AG04450 (cell line): ENCODE results near the gene SEC24A. TPM values are rescaled to one million over a fixed set of nuclear protein-coding genes. Genes with fewer than 3 reads are reported as not detected.
A peak's percentile ranks its signal among the peaks of the same experiment; 100 is the strongest.

Source experiments
- CTCF ChIA-PET: fragments of 300-600, 350-600 bp; formaldehyde crosslinking; extraction: SDS; loops from one replicate; lab custom pipeline; 2022; ENCODE audit warnings: antibody characterized with exemption, inconsistent platforms; lab: Charles Lee
- POLR2A ChIA-PET: fragments of 350-600 bp; formaldehyde crosslinking; extraction: SDS; loops from one replicate; lab custom pipeline; 2021; ENCODE audit warnings: antibody characterized with exemption, inconsistent platforms; lab: Yijun Ruan, JAX
- DNase-seq: peaks from one replicate; pipeline ENCODE4 v3.0.0-alpha.2; 2011; ENCODE audit warnings: low read depth, low spot score
- H3K27ac ChIP-seq: one replicate; pipeline ENCODE4 v1.5.1; 2012; ENCODE audit warnings: low read depth, low read length, control low read depth
- H3K27me3 ChIP-seq: one replicate; pipeline ENCODE4 v1.6.0; 2012; ENCODE audit warnings: low read length; ENCODE audit not compliant: control insufficient read depth, insufficient read depth
- H3K4me3 ChIP-seq: 2 replicates; pipeline ENCODE4 v1.5.1; 2011; ENCODE audit warnings: mild to moderate bottlenecking, low read depth, low read length, control low read depth
- H3K9me3 ChIP-seq: 2 replicates; pipeline ENCODE4 v1.5.1; 2012; ENCODE audit warnings: low read length; ENCODE audit not compliant: control insufficient read depth, insufficient read depth
- polyA plus RNA-seq: library from polyadenylated mRNA; depleted of rRNA; stranded (reverse); fragments of >200 nt; gene quantifications from 2 replicates; pipeline ENCODE4 v1.2.3, GENCODE V29; 2011
- TF ChIP-seq, protein P1 (sequence below): IDR thresholded peaks from 2 replicates; pipeline ENCODE4 v1.5.1; 2011; ENCODE audit warnings: low read depth, low read length, control low read depth, inconsistent platforms

SEC24A gene
- polyA plus RNA-seq, 1 experiment, result 46.7 TPM

- Histone ChIP-seq H3K4me3 (no peak overlapping the region), H3K9me3 (no peaks in the 10 kb centered on the region; the same call in 1 of the 2 replicates), H3K27ac (no peak overlapping the region), H3K27me3 (no peaks in the 10 kb centered on the region)
- TF ChIP-seq, protein P1, sequence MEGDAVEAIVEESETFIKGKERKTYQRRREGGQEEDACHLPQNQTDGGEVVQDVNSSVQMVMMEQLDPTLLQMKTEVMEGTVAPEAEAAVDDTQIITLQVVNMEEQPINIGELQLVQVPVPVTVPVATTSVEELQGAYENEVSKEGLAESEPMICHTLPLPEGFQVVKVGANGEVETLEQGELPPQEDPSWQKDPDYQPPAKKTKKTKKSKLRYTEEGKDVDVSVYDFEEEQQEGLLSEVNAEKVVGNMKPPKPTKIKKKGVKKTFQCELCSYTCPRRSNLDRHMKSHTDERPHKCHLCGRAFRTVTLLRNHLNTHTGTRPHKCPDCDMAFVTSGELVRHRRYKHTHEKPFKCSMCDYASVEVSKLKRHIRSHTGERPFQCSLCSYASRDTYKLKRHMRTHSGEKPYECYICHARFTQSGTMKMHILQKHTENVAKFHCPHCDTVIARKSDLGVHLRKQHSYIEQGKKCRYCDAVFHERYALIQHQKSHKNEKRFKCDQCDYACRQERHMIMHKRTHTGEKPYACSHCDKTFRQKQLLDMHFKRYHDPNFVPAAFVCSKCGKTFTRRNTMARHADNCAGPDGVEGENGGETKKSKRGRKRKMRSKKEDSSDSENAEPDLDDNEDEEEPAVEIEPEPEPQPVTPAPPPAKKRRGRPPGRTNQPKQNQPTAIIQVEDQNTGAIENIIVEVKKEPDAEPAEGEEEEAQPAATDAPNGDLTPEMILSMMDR, result no peak
- DNase-seq, result no peak
- ChIA-PET CTCF (no interaction called here), POLR2A (no interaction called here)
These were observed 11.4 kb upstream of the SEC24A start for GRCh38 chr5:134637116-134637721.

DNA sequence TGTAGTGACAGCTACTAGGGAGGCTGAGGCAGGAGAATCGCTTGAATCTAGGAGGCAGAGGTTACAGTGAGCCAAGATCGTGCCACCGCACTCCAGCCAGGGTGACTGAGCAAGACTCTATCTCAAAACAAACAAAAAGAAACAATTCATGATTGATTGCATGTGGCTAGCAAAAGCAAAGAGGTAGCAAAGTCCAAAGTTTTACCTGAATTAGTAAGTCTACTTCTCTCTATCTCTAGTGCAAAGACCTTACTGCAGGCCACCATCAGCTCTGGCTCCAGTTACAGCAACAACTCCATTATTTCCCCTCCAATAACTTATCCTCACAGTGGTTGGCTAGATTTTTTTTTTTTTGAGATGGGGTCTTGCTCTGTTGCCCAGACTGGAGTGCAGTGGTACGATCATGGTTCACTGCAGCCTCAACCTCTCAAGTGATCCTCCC, 9.8 kb upstream of the SEC24A start:
- ChIA-PET POLR2A (interaction anchor here (0.7 kb wide), 1 partner anchor 1901 kb away, joined by 4 read pairs; the partner anchor contains the start of gene KIF3A), CTCF (no interaction called here)
- Histone ChIP-seq H3K4me3 (no peak overlapping the region), H3K27ac (no peak overlapping the region), H3K27me3 (no peaks in the 10 kb centered on the region), H3K9me3 (no peaks in the 10 kb centered on the region)
- DNase-seq, result no peak
- TF ChIP-seq, protein P1, result no peak

- CTCF ChIA-PET, result interaction anchor here (1.5 kb wide), 1 partner anchor 55 kb away, joined by 3 read pairs; no protein-coding TSS in a partner anchor
- H3K4me3 ChIP-seq, result no peak overlapping the region
- no peaks in the 10 kb centered on the region for H3K9me3 ChIP-seq
- H3K27ac ChIP-seq, result no peak overlapping the region
- TF ChIP-seq, protein P1, result no peak
- H3K27me3 ChIP-seq, result no peaks in the 10 kb centered on the region
- POLR2A ChIA-PET, result no interaction called here
- DNase-seq, result no peak
These were observed 5.6 kb upstream of the SEC24A start for GRCh38 chr5:134642931-134643530.

GRCh38 chr5:134647750-134648424, 698 bp upstream of the SEC24A start:
- ChIA-PET POLR2A (interaction anchor here (0.6 kb wide), 1 partner anchor 256 kb away, joined by 3 read pairs; no protein-coding TSS in a partner anchor), CTCF (interaction anchor here (0.6 kb wide), 1 partner anchor 14 kb away, joined by 3 read pairs; no protein-coding TSS in a partner anchor)
- Histone ChIP-seq H3K27me3 (no peaks in the 10 kb centered on the region), H3K27ac (peak overlapping the region; percentile 98), H3K9me3 (peaks cover 4% of the 10 kb centered on the region; the same call in 1 of the 2 replicates), H3K4me3 (peak overlapping the region; percentile 100)
- no peak for DNase-seq
- TF ChIP-seq, protein P1, result no peak
